Fibroblast of skin of back (primary cell): ENCODE data around the gene PACS1.

Experiments
- DNase-seq: peaks from one replicate; pipeline ENCODE4 v3.0.0-alpha.2; 2013

PACS1 gene

DNA sequence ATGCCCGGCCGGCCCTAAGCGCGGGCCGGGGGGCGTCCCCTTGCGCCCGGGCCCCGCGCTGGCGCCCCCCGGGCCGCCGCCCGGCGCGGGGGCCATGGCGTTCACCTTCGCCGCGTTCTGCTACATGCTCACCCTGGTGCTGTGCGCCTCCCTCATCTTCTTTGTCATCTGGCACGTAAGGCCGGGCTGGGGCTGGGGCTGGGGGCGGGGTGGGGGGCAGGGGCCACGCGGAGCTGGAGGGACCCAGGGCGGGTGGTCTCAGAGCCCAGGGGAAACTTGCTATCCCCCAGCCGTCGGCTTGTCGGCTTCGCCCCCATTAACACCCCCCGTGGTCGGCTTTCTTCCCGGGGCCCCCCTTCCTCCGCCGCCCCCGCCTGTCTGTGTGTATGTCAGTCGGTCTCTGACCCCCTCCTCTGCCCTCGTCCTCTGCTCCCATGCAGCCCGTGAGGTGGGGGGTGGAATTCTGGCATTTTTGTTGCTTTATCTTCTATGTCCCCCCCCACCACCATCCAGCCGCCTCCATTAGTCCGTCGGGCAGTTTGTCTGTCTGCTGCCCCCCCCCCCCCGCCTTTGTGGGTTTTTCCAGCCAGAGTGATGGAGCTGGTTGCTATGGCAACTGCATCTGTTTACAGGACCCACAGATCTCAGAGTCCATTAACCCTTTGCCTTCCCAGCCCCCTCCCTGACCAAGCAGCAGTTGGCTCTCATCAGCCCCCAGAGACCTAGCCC, 208.5 kb downstream of the PACS1 start:
- no peak for DNase-seq

DNA sequence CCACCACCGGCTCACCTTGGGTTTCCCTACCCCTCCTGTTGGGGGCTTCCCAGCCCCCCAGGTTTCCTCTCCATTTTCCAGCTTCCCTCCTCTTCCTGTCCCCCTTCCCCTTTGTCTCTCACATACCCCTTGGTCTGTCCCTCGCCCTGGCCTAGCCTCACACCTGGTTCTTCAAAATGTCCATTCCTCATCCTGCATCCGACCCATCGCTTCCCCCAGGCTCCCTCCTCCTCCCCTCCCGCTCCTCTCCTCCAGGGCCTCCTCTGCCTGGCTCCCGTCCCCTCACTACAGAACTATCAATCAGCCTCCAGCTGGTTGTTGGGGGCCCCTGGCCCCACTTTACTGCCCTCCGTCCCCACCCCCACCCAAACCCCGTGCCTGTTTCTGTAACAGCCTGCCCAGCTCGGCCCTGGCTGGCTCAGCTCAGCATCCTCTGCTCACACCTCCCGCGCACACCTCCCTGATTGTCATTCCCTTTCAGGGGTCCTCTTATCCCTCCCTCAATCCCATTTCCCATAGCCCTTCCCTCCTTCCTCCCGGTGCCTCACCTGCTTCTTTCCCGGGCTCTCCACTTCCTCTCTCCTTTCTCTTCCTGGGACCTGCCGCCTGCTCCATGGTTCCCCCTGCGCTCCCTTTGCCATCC, 209.1 kb downstream of the PACS1 start:
- no peak for DNase-seq

DNA sequence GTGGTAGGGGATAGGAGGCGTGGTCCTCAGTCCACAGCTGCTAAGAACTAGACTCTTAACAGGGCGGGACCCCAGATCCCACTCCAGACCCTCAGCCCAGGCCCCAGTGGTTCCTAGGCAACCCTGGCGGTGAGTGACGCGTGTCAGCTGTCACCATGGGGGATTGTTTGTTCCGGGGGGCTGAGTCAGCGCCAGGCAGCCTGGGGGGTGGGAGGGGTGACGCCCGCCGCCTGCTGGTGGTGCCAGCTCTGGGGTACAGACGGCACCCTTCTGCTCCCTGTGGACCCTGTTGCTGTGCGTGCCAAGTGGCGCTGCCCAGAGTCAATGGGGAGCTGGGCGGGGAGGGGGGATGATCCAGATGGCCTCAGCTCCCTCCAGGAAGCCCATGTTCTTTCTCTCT, 210.4 kb downstream of the PACS1 start:
- peak; percentile 12 for DNase-seq

DNA sequence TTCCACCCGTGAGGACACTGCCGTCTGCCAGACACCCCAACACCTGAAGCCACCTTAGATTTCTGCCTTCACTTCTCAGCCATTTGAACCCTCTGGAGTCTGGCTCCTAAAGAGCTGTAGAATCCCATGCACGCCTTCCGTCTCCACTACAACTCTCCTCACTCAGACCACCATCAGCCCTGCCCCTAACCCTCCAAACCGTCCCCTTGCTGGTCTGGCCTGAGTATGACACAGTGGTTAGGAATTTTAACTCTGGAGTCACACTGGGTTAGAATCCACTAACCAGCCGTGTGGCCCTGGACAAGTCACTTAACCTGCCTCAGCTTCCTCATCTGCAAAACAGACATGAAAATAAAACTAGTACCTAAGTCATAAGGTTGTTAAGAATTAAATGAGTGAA, 210.9 kb downstream of the PACS1 start:
- DNase-seq: peak; percentile 36

DNA sequence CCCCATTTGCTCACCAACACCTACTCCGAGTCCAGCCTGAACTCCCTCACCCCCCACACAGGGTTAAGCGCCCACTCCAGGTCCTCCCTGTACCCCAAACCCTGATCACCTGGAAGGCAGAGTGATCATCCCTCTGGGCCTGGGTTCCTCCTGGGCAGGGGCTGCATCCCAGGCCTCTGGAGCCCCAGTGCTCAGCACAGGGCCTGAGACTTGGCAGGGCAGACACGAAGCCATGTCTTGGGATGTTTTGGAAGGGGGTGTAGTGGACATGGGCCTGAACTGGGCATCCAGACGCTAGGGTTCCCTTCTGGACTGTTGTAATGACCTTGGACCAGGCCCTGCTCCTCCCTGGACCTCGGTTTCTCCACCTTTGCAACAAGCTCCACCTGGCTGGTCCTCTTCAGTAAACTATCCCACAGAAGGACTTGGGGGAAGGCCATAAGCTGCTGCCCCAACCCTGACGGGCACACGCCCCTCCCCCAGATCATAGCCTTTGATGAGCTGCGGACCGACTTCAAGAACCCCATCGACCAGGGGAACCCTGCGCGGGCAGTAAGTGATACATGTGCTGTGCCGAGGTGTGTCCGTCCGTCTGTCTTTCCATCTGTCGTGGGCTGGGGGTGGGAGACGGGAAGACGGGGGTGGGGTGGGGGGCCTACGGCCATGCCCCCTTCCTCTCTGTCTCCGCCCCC, 211.8 kb downstream of the PACS1 start:
- no peak for DNase-seq

DNA sequence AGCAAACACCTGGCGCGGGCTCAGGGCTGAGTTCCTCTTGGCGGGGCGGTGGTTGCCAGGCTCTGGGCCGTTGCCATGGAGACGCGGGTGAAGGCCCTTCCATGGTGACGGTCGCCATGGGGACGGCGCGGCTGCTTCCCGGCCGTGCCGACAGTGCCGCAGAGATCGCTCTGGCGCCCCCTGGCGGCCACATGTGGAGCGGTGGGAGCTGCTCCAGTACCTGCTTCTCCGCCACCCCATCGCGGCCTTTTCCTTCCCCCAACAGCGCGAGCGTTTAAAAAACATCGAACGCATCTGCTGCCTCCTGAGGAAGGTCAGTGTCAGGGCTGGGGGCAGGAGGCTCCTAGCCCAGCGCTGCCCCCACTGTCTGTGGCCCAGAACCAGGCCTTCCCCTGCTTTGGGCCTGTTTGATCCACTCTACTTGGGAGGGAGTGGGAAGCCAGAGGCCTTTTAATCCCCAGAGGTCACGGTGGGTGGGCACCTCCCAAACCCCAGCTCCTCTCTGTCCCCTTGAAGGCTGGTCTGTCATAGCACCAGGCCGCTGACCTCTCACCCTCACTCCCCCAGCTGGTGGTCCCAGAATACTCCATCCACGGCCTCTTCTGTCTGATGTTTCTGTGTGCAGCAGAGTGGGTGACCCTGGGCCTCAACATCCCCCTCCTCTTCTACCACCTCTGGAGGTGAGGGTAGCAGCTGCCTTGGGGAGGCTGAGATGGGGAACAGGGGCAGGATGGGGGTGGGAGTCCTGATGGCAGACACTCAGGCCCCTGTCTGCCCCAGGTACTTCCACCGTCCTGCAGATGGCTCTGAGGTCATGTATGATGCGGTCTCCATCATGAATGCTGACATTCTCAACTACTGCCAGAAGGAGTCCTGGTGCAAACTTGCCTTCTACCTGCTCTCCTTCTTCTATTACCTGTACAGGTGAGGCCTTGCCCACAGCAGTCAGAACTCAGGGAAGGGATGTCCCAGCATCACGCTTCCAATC, 212.7 kb downstream of the PACS1 start:
- DNase-seq: peak; percentile 93

DNA sequence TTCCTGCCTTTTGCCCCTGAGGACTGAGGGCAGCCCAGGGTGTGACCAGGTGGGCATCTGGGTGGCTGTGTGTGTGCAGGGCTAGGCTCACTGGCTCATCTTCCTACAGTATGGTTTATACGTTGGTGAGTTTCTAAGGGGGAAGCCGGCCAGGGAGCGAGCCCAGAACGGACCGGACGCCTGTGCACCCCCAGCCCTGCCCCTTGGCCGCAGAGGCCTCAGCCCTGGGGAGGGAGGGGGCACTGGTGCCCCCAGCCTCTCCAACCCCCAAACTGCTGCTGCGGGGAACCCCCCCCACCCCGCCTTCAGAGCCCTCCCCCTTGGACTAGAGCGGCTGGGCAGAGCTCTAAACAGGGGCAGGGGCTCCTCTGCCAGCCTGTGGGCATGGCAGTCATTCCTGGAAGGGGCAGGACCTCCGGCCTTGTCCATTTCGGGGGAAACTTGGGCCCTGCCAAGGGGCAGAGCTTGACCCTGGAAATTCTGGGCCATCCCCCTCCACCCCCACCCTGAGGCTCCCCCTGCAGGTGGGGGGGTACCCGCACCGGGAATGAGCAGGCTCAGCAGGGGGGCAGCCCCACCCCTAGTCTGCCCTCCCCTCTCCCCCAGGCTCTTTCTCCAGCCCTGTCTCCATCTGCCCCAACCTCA, 213.5 kb downstream of the PACS1 start:
- DNase-seq: no peak

DNA sequence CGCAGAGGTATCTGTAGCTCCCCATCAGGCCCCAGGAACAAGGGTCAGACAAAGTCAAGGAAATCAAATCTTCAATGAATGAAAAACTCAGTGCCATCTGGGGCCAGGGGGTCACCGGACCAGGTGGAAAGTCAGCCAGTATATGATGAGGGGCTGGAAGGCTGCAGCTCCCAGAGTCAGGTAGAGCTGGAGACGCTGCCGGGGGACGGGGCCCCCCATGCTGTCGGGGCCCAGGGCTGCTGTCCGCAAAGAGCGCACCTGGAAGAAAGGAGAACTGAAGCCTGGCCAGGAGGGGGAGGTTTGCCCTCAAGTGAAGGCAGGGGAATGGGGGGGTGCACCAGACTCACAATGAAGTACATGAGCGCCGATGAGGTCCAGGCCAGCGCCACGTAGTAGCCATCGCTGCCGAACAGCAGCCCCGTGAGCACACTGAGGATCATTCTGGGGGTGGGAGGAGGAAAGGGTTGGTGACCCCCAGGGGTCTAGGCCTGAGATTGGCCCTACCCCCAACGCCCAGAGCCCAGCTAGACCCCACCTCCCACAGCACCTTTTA, 214.5 kb downstream of the PACS1 start:
- DNase-seq: no peak

DNA sequence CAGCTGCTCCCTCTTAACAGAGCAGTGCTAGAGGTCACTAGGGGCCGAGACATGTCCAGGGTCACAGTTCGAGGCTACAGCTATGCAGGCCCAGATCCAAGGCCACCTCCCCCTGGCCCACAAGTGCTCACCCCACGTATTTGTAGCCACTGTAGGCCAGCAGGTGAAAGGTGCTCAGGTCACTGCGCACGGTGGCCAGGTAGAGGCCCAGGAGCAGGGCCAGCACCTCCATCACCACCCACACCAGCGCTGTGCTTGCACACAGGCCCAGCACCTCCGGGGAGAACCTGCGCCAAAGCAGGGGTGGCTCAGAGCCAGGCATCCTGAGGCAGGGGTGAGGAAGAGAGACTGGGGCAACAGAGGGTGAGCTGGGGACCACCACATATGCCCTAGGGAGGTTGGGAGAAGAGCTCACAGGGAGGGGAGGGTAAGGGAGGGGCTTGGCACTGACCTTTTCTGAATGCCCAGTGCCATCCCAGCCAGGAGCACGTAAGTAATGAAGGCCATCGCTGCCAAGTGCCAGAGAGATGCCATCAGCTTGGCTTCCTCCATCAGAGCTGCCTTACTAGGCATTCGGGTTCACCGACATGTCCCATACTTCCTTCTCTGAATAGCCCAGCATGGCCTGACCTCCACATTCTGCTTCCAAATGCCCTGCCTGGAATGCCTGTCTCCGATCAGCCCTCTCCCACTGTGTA, 215.3 kb downstream of the PACS1 start:
- DNase-seq: no peak

DNA sequence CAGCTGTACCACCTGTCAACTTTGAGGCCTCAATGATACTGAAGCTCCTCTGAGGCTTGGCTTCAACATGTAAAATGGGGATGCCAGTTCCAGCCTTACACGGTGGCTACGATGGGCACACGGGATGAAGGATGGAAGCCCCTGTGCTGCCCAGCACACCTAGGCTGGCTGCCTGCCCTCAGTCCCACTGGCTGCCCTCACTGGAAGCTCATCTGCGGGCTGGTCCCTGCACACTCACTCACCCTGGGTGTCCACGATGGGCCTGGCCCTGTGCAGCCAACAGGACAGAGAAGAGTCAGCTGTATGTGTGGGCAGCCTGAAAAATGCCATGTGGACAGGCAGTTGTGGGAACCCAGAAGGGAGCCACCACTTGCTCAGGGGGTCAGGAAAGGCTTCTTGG, 216.6 kb downstream of the PACS1 start:
- DNase-seq: no peak

DNA sequence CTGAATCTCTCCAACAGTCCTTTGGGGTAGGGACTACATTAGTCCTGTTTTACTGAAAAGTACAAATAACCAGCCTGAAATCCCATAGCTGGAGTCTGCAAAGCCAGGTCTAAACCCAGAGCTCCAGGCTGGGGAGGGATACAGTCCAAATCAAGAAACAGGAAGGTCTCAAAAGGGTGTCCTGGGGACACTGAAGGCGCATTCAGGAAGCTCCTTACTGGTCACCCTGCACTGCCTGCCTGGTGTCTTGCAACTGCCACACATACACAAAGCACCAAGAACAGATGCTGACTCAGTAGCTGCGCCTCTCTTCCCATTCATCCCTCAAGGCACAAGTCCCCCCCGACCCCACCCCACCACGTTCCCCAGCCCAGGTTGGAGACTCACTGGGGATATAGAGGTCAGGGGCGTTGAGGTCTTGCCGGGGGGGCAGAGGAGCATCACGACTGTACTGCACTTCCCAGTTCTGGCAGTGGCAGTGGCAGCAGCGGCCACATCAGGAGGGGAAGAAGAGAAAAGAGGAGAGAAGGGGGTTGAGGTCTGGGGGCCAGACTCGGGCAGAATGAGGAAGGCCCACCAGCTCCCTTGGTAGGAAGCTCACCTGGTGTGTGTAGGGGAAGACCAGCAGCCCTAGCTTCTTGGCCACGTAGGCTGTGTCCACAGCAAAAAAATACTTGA, 217.3 kb downstream of the PACS1 start:
- no peak for DNase-seq

DNA sequence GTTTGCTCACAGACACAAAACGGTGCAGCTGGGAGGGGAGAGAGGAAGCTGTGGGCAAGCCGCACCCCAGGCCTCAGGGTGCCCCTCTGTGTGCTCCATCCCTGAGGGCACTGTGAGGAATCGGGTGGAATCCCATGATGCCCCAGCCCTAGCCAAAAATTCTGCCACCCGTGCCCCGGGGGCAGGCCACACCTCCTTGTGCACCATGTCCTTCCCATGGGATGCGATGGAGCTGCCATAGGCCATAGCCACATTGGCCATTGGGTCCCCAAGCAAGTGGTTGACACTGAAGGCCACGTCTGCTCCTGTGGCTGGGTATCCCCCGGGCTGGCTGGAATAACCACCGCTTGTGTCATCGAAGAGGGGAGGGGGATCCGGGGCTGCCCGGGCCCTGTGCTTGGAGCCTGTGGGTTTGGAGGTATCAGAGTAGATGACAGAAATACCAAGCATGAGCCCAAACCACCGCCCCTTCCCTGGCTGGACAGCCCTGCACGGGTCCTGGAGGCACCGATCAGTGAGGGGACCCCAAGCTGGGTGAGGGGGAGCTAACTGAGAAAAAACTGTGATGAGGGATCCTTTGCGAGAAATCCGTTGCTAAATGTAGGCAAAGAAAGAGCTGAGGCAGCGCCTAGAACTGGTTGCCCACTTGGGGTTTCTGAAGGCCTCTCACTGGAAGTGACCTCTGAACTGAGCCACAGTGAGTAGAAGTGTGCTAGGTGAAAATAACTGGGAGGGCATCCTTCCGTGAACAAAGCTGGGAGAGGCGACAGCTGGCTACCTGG, 218.0 kb downstream of the PACS1 start:
- DNase-seq: peak; percentile 10

DNA sequence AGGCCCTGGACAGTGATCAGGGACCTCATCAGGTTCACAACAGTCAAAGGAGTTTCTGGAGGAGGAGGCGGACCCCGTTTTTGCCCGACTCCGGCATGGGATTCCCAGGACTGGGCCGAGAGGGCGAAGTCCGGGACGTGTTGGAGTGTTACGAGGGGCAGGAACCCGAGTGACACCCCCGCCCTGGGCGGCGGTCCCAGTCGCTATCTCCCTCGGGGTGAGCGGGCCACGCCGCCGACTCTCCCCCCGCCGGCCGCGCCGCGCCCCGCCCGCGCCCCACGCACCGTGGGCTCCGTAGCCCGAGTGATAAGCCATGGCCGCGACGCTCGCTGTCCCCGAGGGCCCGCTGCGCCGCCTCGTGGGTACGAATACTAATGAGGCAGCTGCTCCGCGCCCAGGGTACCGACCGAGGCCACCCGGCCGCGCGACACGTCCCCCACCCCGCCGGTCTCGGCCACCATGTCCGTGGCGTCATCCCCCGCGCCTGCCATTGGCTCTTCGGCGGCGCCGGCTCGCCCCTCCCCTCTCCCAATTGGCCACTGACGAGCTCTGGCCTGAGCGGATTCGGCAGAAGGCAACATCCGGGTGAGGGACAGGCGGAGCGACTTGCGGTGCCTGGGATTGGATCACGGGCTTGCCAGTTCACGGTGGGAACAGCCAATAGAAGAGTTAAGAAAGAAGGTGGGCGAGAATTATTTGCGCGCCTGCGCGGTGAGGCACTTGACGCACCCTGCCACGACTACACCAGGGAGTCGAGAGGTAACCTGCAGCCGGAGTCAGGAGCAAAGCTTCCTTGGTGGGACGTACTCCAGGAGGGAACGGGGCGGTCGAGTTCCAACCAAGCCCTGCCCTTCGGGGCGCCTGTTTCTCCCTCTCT, 218.8 kb downstream of the PACS1 start, which contains the start of gene YIF1A:
Gene YIF1A, minus strand, starts transcription at position 473 of the 877 bp plus-strand sequence. Its CDS starts 158 bp downstream, at position 315.
- peak; percentile 100 for DNase-seq

DNA sequence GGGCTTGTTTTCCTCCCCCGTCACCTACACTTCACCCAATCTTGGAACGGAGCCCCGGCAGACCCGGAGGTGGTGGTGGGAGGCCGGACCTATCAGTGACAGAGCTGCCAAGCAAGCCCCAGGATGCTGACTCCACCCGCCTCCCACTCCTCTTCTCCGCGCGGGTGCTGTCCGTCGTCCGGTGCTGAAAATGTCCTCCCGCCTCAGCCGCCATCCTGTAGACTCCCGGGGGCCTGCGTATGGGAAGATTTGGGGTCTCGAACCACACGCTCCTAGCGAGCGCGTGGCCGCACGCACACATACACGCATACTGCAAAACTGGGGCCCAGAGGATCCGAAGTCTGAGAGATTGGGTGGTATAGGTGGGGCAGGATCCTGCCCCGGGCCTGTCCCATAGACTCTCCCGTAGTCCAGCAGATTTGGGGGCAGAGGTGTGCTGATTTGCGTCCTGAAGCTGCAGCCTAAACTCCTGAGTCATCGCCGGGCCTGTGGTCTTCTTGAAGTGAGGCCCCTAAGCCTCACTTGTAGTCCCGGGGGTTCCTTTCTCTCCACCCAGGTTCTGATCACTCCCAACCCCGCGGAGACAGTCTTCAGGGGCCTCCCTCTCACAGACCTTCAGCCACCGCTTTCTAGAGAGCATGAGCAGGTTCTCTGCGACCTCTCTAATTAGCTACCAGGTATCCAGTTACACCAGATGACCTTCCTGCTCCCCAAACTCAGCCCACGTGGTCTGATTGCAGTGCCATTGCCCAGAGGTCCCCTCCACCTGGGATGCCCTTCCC, 219.7 kb downstream of the PACS1 start:
- DNase-seq: no peak

DNA sequence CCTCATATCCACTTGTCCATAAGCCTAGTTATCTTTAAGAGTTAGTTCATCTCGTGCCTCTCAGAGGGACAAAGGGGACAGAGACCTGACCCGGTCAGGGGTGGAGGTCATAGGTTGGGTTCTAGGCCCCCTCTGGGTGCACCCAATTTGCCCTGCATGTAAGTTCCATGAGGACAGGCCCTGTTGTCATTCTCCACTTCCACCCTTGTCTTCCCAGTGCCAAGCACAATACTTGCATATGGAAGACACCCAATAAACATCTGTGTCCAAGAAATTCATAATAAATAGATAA, 220.2 kb downstream of the PACS1 start:
- no peak for DNase-seq

DNA sequence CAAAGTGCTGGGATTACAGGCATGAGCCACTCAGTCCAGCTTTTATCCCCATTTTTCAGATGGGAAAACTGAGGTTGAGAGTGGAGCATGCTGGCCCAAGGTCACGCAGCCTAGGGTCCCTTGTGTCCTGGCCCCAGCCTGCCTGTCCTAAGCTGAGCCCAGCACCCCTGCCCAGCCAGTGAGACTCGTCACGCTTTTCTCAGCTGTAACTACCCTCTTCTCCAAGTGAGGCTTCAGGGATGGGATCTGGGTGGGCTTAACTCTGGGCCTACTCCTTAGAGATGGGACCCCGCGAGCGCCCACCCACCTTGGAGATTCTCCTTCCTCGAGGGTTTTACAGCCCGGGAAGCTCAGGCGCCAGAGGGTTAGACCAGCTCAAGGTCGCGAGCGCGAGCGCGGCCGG, 221.2 kb downstream of the PACS1 start:
- no peak for DNase-seq

DNA sequence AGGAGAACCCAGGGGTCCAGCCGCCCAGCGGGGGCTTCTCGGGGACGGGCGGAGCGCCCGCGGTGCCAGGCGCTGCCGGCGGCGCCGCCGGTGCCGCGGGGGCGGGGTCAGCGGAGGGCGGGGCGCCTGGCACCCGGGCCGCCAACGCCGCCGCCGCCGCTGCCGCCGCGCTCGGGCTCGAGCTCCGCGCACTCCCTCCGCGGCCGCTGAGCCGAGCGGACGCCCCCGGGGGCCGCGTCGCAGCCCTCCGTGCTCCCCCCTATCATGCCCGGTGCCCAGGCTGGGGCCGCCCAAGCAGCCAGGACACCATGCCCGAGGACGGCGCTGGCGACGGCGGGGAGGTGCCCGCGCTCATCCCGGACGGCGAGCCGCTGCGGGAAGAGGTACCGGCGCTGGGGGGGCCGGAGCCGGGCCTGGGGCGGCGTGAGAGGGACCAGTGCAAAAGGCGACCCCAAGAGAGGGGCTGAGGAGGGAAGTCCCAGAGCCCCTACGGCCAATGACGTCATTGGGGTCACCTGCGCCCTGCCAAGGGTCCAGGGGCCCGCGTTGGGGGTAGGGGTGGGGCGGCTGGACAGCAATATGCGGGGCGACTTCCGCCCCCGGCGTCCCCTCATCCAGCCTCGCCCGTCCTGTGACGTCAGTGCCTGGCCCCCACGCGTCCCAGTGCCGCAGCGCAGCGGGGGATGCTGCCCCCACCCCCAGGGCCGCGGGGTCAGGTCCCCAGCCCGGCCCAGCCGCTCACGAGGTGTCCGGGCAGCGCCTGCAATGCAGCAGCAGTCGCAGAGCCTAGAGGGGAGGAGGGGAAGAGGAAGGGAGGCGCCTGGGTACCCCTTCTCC, 221.9 kb downstream of the PACS1 start, which contains the start of gene TMEM151A:
Gene TMEM151A, plus strand, starts transcription at position 189 of the 837 bp plus-strand sequence. Its CDS starts 120 bp downstream, at position 309.
- no peak for DNase-seq
